Fibroblast of mammary gland (primary cell): ENCODE data around the gene ARID1B.

Source experiments
- DNase-seq: peaks from one replicate; pipeline ENCODE4 v3.0.0-alpha.2; 2010; ENCODE audit warnings: low read depth
- H3K4me3 ChIP-seq: 2 replicates; pipeline ENCODE4 v1.5.1; 2011; ENCODE audit warnings: low read depth, mild to moderate bottlenecking, low read length, moderate library complexity; ENCODE audit not compliant: control insufficient read depth
- CTCF ChIP-seq: conservative IDR thresholded peaks from 2 replicates; pipeline ENCODE4 v1.5.1; 2011; ENCODE audit warnings: low read depth, low read length, inconsistent platforms; ENCODE audit not compliant: control insufficient read depth, insufficient read depth

ARID1B gene

DNA sequence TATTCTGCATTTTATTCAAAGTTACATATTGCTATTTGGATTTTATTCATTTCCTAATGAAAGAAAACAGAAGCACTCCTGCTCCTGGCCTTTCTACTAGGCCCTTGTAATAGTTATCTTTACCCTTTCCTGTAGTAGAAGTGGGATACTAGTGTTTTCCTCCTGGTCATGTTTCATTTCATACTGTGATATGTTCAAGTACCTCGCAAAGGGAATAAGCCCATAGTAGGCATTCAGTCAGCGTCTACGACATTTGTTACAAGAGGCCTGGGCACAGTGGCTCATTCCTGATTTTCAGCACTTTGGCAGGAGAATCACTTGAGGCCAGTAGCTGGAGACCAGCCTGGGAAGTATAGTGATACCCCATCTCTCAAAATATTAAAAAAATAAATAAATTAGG is 154.1 kb downstream of the ARID1B start:
- H3K4me3 ChIP-seq: no peak overlapping the region
- DNase-seq: no peak
- no peak for TF ChIP-seq CTCF

GRCh38 chr6:156933201-156934068 is 156.3 kb downstream of the ARID1B start:
- no peak for TF ChIP-seq CTCF
- H3K4me3 ChIP-seq: no peak overlapping the region
- no peak for DNase-seq

GRCh38 chr6:156934069-156934460 is 156.9 kb downstream of the ARID1B start:
- no peak for DNase-seq
- H3K4me3 ChIP-seq: no peak overlapping the region
- no peak for TF ChIP-seq CTCF

DNA sequence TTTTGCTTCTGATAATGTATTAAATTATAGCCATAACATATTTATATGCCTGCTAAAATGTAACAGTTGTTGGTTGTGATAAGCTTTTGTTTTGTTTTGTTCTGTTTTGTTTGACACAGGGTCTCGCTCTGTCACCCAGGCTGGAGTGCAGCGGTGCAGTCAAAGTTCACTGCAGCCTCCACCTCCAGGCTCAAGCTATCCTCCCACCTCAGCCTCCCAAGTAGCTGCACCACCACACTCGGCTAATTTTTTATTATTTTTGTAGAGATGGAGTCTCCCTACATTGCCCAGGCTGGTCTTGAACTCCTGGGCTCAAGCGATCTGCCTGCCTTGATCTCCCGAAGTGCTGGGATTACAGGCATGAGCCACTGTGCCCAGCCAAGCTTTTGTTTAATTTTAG is 157.8 kb downstream of the ARID1B start:
- no peak for TF ChIP-seq CTCF
- no peak for DNase-seq
- no peak overlapping the region for H3K4me3 ChIP-seq

- no peak for TF ChIP-seq CTCF
- DNase-seq: no peak
- H3K4me3 ChIP-seq: no peak overlapping the region
Observed at GRCh38 chr6:156938143-156938542, 161.0 kb downstream of the ARID1B start.

GRCh38 chr6:156940221-156940620 is 163.0 kb downstream of the ARID1B start:
- H3K4me3 ChIP-seq: no peak overlapping the region
- DNase-seq: no peak
- TF ChIP-seq CTCF: no peak
